Osteocyte (in vitro differentiated cells): Measurements from ENCODE around the gene ZNF428. TPM values are rescaled to one million over a fixed set of nuclear protein-coding genes. Genes with fewer than 3 reads are reported as not detected.
"Not testable (repeated sequence)": the region's sequence is repeated elsewhere in the genome, so short reads cannot be mapped to it uniquely, and the experiment has no call there.

ENCODE experiments used
- DNase-seq: peaks from one replicate; pipeline ENCODE4 v3.0.0; 2021; ENCODE audit warnings: mixed read lengths; ENCODE audit not compliant: unreplicated experiment; ENCODE audit errors: extremely low spot score
- H3K27ac Mint-ChIP-seq: one replicate; pipeline ENCODE4 v1.8.0; 2021; ENCODE audit warnings: mild to moderate bottlenecking, mixed read lengths; ENCODE audit not compliant: unreplicated experiment
- H3K27me3 Mint-ChIP-seq: one replicate; pipeline ENCODE4 v1.8.0; 2021; ENCODE audit warnings: mixed read lengths; ENCODE audit not compliant: unreplicated experiment
- H3K36me3 Mint-ChIP-seq: one replicate; pipeline ENCODE4 v1.8.0; 2021; ENCODE audit warnings: mixed read lengths; ENCODE audit not compliant: unreplicated experiment
- H3K4me1 Mint-ChIP-seq: one replicate; pipeline ENCODE4 v1.8.0; 2021; ENCODE audit warnings: mixed read lengths; ENCODE audit not compliant: unreplicated experiment
- H3K4me3 Mint-ChIP-seq: one replicate; pipeline ENCODE4 v1.8.0; 2021; ENCODE audit warnings: mild to moderate bottlenecking, moderate library complexity, mixed read lengths; ENCODE audit not compliant: unreplicated experiment
- H3K9me3 Mint-ChIP-seq: one replicate; pipeline ENCODE4 v1.8.0; 2021; ENCODE audit warnings: mixed read lengths; ENCODE audit not compliant: unreplicated experiment
- total RNA-seq: library from RNA; stranded (reverse); gene quantifications from 2 replicates; pipeline ENCODE4 v1.2.1, GENCODE V29; 2021
- TF ChIP-seq, protein P1 (sequence below): fragments of 200-600 bp; sonication (generic); IDR thresholded peaks from 2 replicates; pipeline ENCODE4 v1.5.0; 2021; ENCODE audit warnings: antibody characterized with exemption, mild to moderate bottlenecking, moderate library complexity

ZNF428 gene
- total RNA-seq, 1 donor from 2014 or later = 74.1 TPM

DNA sequence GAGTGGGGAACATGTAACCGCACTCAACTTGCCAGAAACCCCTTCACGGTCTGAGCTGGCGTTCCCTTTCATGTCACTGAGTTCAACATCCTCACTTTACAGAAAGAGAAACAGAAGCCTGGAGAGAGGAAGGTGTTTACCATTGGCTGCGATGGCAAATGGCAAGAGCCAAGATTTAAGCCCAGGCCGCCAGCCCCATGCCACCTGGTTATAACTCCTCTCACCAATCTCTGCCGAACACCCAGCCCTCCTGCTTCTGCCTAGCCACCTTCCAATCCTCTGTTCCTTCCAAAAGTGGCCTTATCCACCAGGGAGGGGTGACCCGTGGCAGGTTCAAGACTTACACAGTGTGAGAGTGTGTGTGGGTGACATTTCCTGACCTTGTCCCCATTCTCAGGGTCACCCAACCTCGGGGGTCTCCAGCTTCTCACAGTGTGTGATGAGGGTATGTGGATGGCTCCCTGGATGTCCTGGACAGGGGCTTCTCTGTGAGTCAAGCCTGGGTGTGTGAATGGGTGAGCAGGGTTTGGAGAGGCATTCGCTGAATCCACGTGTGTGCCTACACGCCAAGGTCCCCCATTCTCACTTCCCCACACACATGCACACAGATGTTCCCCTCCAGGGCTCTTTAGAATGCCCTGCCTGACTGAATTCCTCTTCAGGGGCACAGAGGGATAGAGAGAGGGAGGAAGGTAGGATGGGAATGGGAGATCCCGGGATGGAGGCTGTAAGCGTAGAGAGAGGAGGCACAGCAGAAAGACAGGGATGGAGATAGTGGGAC, 19.0 kb upstream of the ZNF428 start:
- DNase-seq = no peak
- TF ChIP-seq, protein P1, sequence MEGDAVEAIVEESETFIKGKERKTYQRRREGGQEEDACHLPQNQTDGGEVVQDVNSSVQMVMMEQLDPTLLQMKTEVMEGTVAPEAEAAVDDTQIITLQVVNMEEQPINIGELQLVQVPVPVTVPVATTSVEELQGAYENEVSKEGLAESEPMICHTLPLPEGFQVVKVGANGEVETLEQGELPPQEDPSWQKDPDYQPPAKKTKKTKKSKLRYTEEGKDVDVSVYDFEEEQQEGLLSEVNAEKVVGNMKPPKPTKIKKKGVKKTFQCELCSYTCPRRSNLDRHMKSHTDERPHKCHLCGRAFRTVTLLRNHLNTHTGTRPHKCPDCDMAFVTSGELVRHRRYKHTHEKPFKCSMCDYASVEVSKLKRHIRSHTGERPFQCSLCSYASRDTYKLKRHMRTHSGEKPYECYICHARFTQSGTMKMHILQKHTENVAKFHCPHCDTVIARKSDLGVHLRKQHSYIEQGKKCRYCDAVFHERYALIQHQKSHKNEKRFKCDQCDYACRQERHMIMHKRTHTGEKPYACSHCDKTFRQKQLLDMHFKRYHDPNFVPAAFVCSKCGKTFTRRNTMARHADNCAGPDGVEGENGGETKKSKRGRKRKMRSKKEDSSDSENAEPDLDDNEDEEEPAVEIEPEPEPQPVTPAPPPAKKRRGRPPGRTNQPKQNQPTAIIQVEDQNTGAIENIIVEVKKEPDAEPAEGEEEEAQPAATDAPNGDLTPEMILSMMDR = no peak
- Mint-ChIP-seq H3K4me1 (peaks cover 21% of the 10 kb centered on the region), H3K27me3 (peaks cover 28% of the 10 kb centered on the region), H3K27ac (no peak overlapping the region), H3K36me3 (no peaks in the 10 kb centered on the region), H3K9me3 (no peaks in the 10 kb centered on the region), H3K4me3 (peak overlapping the region; percentile 77)

DNA sequence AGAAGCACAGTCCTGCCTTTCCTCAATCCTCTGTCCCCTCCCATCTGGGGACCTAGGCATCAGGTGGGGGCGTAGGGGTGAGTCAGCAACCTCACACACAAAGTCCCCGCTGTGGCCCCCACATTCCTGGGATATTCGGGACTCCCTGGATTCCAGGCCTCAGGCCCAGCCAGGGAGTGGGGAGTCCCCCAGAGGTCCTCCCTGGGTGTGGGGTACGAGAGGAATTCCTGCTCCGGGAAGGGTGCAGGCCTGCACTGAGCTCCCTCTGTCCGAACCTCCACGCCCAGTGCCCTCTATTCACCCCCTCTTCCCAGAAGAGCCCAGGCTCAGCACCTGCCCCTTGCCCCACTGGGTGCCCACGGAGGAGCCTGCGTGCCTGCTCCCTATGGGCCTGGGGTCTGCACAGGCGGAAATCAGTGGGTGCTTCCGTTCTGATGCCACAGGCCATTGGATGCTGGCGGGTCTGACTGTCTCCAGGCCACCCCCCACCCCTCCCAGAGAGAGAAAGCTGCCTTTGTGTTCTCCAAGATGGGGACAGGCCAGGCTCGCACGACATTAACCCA, 16.8 kb upstream of the ZNF428 start:
- no peaks in the 10 kb centered on the region for H3K9me3 Mint-ChIP-seq
- TF ChIP-seq, protein P1 = no peak
- H3K27ac Mint-ChIP-seq = no peak overlapping the region
- DNase-seq = no peak
- no peaks in the 10 kb centered on the region for H3K36me3 Mint-ChIP-seq
- no peak overlapping the region for H3K4me3 Mint-ChIP-seq
- peaks cover 31% of the 10 kb centered on the region for H3K27me3 Mint-ChIP-seq
- peaks cover 18% of the 10 kb centered on the region for H3K4me1 Mint-ChIP-seq

DNA sequence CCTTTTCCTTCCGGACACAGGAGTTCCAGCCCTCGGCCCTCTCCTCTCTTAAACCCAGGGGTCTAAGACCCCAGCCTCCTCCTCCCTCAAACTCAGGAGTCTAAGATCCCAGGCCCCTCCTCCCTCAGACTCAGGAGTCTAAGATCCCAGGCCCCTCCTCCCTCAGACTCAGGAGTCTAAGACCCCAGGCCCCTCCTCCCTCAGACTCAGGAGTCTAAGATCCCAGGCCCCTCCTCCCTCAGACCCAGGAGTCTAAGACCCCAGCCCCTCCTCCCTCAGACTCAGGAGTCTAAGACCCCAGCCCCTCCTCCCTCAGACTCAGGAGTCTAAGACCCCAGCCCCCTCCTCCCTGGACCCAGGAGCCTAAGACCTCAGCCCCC, 16.1 kb upstream of the ZNF428 start:
- Mint-ChIP-seq H3K4me1 (peaks cover 16% of the 10 kb centered on the region), H3K27me3 (peaks cover 27% of the 10 kb centered on the region)
- H3K27ac Mint-ChIP-seq, DNase-seq, H3K9me3 Mint-ChIP-seq, H3K4me3 Mint-ChIP-seq, H3K36me3 Mint-ChIP-seq: not testable (repeated sequence)

- peak overlapping the region; percentile 45 for H3K4me3 Mint-ChIP-seq
- DNase-seq = no peak
- TF ChIP-seq, protein P1 = no peak
Measured at GRCh38 chr19:43634872-43635560, 15.6 kb upstream of the ZNF428 start.

DNA sequence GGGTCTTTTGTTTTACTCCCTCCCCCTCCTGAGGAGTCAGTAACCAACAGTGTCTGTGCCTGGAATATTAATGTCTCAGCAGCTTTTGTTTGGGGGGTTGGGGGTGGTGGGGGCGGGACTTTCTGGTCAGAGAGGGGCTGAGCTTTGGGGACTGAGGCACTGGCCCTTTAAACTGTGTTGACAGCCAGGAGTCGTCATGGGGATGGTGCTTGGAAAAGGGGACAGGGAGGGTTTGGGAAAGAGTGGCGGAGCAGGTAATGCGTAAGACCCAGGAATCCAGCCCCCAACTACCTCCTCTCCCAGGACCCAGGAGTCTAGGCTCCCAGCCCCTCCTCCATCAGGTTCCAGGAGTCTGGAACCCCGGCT, 15.1 kb upstream of the ZNF428 start:
- TF ChIP-seq, protein P1 = no peak
- Mint-ChIP-seq H3K36me3 (no peaks in the 10 kb centered on the region), H3K9me3 (no peaks in the 10 kb centered on the region), H3K4me1 (peaks cover 12% of the 10 kb centered on the region), H3K4me3 (no peak overlapping the region), H3K27me3 (peaks cover 26% of the 10 kb centered on the region), H3K27ac (no peak overlapping the region)
- DNase-seq = no peak

More at GRCh38 chr19:43634872-43635560, 15.6 kb upstream of the ZNF428 start:
- H3K9me3 Mint-ChIP-seq = no peaks in the 10 kb centered on the region
- peaks cover 26% of the 10 kb centered on the region for H3K27me3 Mint-ChIP-seq
- H3K4me1 Mint-ChIP-seq = peaks cover 12% of the 10 kb centered on the region
- no peaks in the 10 kb centered on the region for H3K36me3 Mint-ChIP-seq
- H3K27ac Mint-ChIP-seq = no peak overlapping the region
